DMS114 treated with DMSO at 0.1 percent for 48 hours (cell line): ENCODE measurements around the gene RASA3.

Source experiments
- DNase-seq: peaks from one replicate; lab custom pipeline; 2025; ENCODE audit not compliant: unreplicated experiment; lab: John Stamatoyannopoulos, UW

Gene RASA3

DNA sequence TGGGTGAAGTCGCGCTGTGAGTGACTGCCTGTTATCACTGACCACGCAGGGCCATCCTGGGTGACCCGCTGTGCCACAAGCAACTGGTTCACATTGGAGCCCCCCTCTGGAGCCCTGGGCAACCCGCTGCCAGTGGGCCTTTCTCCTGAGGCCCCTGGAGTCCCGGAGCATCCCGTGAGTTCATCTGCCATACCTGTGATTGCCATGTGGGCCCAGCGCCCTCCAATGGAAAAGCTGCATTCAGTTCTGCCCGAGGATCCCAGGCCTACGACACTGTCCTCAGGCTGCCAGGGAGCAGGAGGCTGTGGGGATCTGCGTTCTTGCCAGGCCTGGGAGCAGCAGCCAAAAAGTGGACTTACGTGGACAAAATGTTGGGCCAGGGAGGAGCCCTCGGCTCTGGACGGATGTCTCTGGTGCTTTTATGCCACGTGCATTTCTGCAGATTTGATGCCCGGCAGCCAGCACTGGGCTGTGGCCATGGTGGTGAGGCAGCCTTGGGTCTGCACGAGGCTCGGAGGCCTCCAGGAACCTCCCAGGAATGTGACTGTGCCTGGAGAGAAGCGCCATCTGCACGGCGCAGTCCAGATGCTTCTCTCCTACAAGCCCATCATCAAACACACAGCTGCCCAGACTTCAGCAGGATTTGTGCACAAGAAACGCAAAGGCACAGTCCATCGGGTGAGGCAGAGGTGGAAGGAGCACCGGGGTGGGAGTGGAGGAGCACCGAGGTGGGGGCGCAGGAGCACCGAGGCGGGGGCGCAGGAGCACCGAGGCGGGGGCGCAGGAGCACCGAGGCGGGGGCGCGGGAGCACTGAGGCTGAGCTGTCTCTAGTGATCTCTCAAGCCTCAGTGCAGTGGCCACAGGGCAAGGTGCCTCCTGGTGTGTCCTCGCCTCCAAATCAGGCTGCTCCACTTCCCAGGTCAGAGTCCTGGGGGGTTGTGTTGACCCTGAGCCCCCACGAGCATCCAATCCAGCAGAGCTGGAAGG, 202.5 kb downstream of the RASA3 start:
- no peak for DNase-seq

DNA sequence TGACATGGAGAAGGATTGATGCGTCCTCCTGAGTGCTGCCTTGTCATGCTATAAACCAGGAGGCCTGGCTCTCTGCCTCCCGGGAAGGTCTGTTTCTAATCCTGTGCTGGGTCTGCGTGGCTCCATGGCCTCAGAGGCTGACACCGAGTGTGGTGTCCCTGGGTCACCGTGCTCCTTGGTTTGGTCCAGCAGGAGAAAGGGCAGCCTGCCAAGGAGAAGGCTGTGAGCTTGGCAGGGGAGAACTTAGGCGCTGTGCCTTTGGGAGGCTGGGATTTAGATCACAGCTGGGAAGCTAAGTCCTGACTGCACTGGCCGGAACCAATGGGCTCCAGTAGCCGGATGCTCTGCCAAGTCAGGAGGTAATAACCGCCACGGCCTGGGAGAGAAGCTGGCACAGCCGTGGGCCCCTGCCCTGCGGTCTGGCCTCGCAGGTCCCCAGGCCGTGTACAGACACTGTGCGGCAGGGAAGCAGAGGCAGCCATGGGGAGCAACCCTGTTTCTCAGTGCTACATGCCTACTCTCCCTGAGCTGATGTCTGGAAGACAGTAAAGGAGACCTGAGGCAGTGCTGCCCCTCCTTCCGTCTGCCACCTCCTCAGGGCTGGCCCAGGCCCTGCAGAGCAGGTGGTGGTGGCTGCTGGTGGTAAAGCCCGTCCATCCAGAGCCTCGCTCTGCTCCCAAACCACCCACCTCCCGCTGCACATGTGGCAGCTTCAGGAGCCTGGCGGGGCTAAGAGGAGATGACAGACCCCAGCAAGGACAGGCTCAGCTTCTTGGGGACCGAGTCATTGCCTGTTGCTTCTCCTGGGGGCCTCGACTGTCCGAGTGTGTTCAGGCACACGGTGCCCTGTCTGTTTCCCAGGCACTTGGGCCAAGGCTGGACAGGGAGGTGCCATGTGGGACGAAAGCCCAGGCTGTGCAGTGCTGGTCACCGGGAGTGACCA, 203.5 kb downstream of the RASA3 start:
- no peak for DNase-seq
